Measurements from ENCODE around the gene ZSCAN30. TPM values are rescaled to one million over a fixed set of nuclear protein-coding genes. Genes with fewer than 3 reads are reported as not detected.

Gene ZSCAN30
- total RNA-seq = 15.5 TPM

- peak; percentile 72 to 83 for DNase-seq (ENCODE audit: low spot score in 2 of 2)
- FAIRE-seq = no peak
Observed at GRCh38 chr18:35290094-35290735, at the start of gene ZSCAN30. TSS of gene ZSCAN30 (minus strand) at chr18:35290229. CDS start at chr18:35264352, 25,877 bp downstream.

GRCh38 chr18:35337286-35337685 is 47.3 kb upstream of the ZSCAN30 start:
- DNase-seq (ENCODE audit: low spot score in 2 of 2) (no peak), FAIRE-seq (no peak)

- DNase-seq (ENCODE audit: low spot score in 2 of 2) (no peak), FAIRE-seq (no peak)
Observed at GRCh38 chr18:35335866-35336265, 45.8 kb upstream of the ZSCAN30 start.

GRCh38 chr18:35334821-35335220 is 44.8 kb upstream of the ZSCAN30 start:
- FAIRE-seq (no peak), DNase-seq (ENCODE audit: low spot score in 2 of 2) (no peak)

GRCh38 chr18:35334212-35334611 is 44.2 kb upstream of the ZSCAN30 start:
- FAIRE-seq (no peak), DNase-seq (ENCODE audit: low spot score in 2 of 2) (no peak)

- FAIRE-seq = no peak
Observed at GRCh38 chr18:35331367-35332087, 41.5 kb upstream of the ZSCAN30 start.

GRCh38 chr18:35328868-35329267 is 38.8 kb upstream of the ZSCAN30 start:
- no peak for DNase-seq (ENCODE audit: low spot score in 2 of 2)
- no peak for FAIRE-seq

More at GRCh38 chr18:35331367-35332087, 41.5 kb upstream of the ZSCAN30 start:
- no peak for DNase-seq (ENCODE audit: low spot score in 2 of 2)

- DNase-seq (ENCODE audit: low spot score in 2 of 2) (no peak), FAIRE-seq (no peak)
Observed at GRCh38 chr18:35326695-35327387, 36.8 kb upstream of the ZSCAN30 start.

GRCh38 chr18:35324926-35325655 is 35.1 kb upstream of the ZSCAN30 start:
- FAIRE-seq (no peak), DNase-seq (ENCODE audit: low spot score in 2 of 2) (no peak)

GRCh38 chr18:35322486-35323458 is 32.7 kb upstream of the ZSCAN30 start:
- no peak for FAIRE-seq
- no peak for DNase-seq (ENCODE audit: low spot score in 2 of 2)

- FAIRE-seq = no peak
- DNase-seq (ENCODE audit: low spot score in 2 of 2) = no peak
Observed at GRCh38 chr18:35311496-35311895, 21.5 kb upstream of the ZSCAN30 start.

- DNase-seq (ENCODE audit: low spot score in 2 of 2) (no peak), FAIRE-seq (no peak)
Observed at GRCh38 chr18:35306588-35307250, 16.7 kb upstream of the ZSCAN30 start.

- DNase-seq (ENCODE audit: low spot score in 2 of 2) (no peak), FAIRE-seq (no peak)
Observed at GRCh38 chr18:35303610-35304009, 13.6 kb upstream of the ZSCAN30 start.

- FAIRE-seq = no peak
- no peak for DNase-seq (ENCODE audit: low spot score in 2 of 2)
Observed at GRCh38 chr18:35296060-35296459, 6.0 kb upstream of the ZSCAN30 start.

GRCh38 chr18:35291166-35291565 is 1.1 kb upstream of the ZSCAN30 start:
- DNase-seq (ENCODE audit: low spot score in 2 of 2) (no peak), FAIRE-seq (no peak)

- peak in 1 of 2 donors; percentile 23 for DNase-seq (ENCODE audit: low spot score in 2 of 2)
- no peak for FAIRE-seq
Observed at GRCh38 chr18:35289727-35290093, 319 bp downstream of the ZSCAN30 start.

GRCh38 chr18:35289293-35289692 is 736 bp downstream of the ZSCAN30 start:
- peak in 1 of 2 donors; percentile 29 for DNase-seq (ENCODE audit: low spot score in 2 of 2)

GRCh38 chr18:35284841-35285240 is 5.2 kb downstream of the ZSCAN30 start:
- FAIRE-seq (no peak), DNase-seq (ENCODE audit: low spot score in 2 of 2) (no peak)

More at GRCh38 chr18:35289293-35289692, 736 bp downstream of the ZSCAN30 start:
- no peak for FAIRE-seq
